H1 (cell line): ENCODE measurements around the gene CAMK2G. TPM values are rescaled to one million over a fixed set of nuclear protein-coding genes. Genes with fewer than 3 reads are reported as not detected.

Experiments
- CHD2 ChIP-seq: IDR thresholded peaks from 2 replicates; pipeline ENCODE4 v1.6.1; 2012; ENCODE audit warnings: low read length, improper control_type of control experiment
- GABPA ChIP-seq: IDR thresholded peaks from 2 replicates; pipeline ENCODE4 v1.6.1; 2011; ENCODE audit warnings: mild to moderate bottlenecking, low read length, moderate library complexity, borderline replicate concordance; ENCODE audit not compliant: insufficient read depth
- GTF2F1 ChIP-seq: IDR thresholded peaks from 2 replicates; pipeline ENCODE4 v1.6.1; 2012; ENCODE audit warnings: low read depth, low read length, improper control_type of control experiment, borderline replicate concordance
- HDAC2 ChIP-seq, 2 experiments: fragments of 300-600 bp in 1 of 2; sonication (generic) in 1 of 2; IDR thresholded peaks; 2 replicates each; pipeline ENCODE4 v1.6.1; 2011 to 2012; ENCODE audit warnings: low read depth in 2 of 2, low read length in 2 of 2, mild to moderate bottlenecking in 2 of 2, moderate library complexity in 2 of 2, borderline replicate concordance in 1 of 2, inconsistent platforms in 1 of 2
- KDM1A ChIP-seq: fragments of 200-600, 300-600 bp; sonication (generic); IDR thresholded peaks from 2 replicates; pipeline ENCODE4 v1.7.1; 2016; ENCODE audit warnings: mild to moderate bottlenecking, low read length, borderline replicate concordance
- POU5F1 ChIP-seq: IDR thresholded peaks from 2 replicates; pipeline ENCODE4 v1.6.1; 2011; ENCODE audit warnings: low read depth, mild to moderate bottlenecking, low read length, moderate library complexity
- RFX5 ChIP-seq: IDR thresholded peaks from 2 replicates; pipeline ENCODE4 v1.6.1; 2011; ENCODE audit warnings: low read depth, low read length, improper control_type of control experiment, borderline replicate concordance
- RNF2 ChIP-seq: fragments of 200-900, 300-1000 bp; sonication (generic); IDR thresholded peaks from 2 replicates; pipeline ENCODE4 v1.7.1; 2016; ENCODE audit warnings: borderline replicate concordance, low read depth, mild to moderate bottlenecking, antibody characterized with exemption, low read length; ENCODE audit not compliant: poor library complexity, severe bottlenecking; ENCODE audit errors: missing control alignments
- SUZ12 ChIP-seq: fragments of 200-600 bp; sonication (generic); IDR thresholded peaks from 2 replicates; pipeline ENCODE4 v1.6.1; 2012; ENCODE audit warnings: mild to moderate bottlenecking, inconsistent platforms, low read length, moderate library complexity, mixed read lengths
- TCF12 ChIP-seq: IDR thresholded peaks from 2 replicates; pipeline ENCODE4 v1.6.1; 2011; ENCODE audit warnings: low read depth, mild to moderate bottlenecking, low read length
- polyA plus RNA-seq, 7 experiments: library from polyadenylated mRNA; depleted of rRNA in 3 of 7; stranded (reverse) in 5 of 7; unstranded in 2 of 7; fragments of >200 nt in 5 of 7; fragments of 200-250 nt in 2 of 7; gene quantifications; 1 replicate in 5 of 7; 2 replicates in 1 of 7; 4 replicates in 1 of 7; pipeline versions ENCODE4 v1.2.1 to v1.2.3, GENCODE V29; 2011 to 2013; ENCODE audit warnings: missing spikeins in 2 of 7, mixed read lengths in 2 of 7
- total RNA-seq: library from RNA; stranded (reverse); fragmentation: NEBNext Ultra II Directional; extraction: Animal tissue kit (Norgen Biotek cat#: 25700); gene quantifications from 2 replicates; pipeline ENCODE4 v1.2.1, GENCODE V29; 2021
- TF ChIP-seq, protein P1 (sequence below): fragments of 300-600 bp; sonication (generic); IDR thresholded peaks from 2 replicates; pipeline ENCODE4 v1.7.1; 2012; ENCODE audit warnings: low read length, moderate library complexity, mild to moderate bottlenecking, inconsistent platforms; ENCODE audit not compliant: insufficient replicate concordance

The CAMK2G gene
- total and polyA plus RNA-seq, 2 of the 8 experiments (the other 6 are each of a cell fraction or from before 2014, with no cell fraction given), result 28.9 to 31.7 TPM

DNA sequence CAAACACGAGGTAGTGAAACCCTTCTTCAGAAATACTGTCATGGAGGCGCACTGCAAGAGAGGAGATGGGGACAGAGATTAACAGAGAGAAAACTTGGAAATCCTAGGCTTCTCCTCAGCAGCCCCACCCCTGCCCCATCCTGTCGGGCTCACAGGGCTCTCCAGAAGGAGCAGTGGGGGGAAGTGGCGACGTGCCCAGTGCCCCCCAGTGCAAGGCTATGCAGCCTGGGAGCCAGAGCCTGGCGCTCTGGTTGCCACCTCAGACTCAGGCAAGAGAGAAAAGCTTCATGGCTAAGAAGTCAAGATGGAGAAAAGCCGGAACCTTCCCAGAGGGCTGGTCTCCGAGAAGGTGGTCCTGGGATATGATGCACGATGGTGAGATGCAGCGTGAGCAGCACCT is 21.2 kb downstream of the CAMK2G start (continued):
- TF ChIP-seq, protein P1, sequence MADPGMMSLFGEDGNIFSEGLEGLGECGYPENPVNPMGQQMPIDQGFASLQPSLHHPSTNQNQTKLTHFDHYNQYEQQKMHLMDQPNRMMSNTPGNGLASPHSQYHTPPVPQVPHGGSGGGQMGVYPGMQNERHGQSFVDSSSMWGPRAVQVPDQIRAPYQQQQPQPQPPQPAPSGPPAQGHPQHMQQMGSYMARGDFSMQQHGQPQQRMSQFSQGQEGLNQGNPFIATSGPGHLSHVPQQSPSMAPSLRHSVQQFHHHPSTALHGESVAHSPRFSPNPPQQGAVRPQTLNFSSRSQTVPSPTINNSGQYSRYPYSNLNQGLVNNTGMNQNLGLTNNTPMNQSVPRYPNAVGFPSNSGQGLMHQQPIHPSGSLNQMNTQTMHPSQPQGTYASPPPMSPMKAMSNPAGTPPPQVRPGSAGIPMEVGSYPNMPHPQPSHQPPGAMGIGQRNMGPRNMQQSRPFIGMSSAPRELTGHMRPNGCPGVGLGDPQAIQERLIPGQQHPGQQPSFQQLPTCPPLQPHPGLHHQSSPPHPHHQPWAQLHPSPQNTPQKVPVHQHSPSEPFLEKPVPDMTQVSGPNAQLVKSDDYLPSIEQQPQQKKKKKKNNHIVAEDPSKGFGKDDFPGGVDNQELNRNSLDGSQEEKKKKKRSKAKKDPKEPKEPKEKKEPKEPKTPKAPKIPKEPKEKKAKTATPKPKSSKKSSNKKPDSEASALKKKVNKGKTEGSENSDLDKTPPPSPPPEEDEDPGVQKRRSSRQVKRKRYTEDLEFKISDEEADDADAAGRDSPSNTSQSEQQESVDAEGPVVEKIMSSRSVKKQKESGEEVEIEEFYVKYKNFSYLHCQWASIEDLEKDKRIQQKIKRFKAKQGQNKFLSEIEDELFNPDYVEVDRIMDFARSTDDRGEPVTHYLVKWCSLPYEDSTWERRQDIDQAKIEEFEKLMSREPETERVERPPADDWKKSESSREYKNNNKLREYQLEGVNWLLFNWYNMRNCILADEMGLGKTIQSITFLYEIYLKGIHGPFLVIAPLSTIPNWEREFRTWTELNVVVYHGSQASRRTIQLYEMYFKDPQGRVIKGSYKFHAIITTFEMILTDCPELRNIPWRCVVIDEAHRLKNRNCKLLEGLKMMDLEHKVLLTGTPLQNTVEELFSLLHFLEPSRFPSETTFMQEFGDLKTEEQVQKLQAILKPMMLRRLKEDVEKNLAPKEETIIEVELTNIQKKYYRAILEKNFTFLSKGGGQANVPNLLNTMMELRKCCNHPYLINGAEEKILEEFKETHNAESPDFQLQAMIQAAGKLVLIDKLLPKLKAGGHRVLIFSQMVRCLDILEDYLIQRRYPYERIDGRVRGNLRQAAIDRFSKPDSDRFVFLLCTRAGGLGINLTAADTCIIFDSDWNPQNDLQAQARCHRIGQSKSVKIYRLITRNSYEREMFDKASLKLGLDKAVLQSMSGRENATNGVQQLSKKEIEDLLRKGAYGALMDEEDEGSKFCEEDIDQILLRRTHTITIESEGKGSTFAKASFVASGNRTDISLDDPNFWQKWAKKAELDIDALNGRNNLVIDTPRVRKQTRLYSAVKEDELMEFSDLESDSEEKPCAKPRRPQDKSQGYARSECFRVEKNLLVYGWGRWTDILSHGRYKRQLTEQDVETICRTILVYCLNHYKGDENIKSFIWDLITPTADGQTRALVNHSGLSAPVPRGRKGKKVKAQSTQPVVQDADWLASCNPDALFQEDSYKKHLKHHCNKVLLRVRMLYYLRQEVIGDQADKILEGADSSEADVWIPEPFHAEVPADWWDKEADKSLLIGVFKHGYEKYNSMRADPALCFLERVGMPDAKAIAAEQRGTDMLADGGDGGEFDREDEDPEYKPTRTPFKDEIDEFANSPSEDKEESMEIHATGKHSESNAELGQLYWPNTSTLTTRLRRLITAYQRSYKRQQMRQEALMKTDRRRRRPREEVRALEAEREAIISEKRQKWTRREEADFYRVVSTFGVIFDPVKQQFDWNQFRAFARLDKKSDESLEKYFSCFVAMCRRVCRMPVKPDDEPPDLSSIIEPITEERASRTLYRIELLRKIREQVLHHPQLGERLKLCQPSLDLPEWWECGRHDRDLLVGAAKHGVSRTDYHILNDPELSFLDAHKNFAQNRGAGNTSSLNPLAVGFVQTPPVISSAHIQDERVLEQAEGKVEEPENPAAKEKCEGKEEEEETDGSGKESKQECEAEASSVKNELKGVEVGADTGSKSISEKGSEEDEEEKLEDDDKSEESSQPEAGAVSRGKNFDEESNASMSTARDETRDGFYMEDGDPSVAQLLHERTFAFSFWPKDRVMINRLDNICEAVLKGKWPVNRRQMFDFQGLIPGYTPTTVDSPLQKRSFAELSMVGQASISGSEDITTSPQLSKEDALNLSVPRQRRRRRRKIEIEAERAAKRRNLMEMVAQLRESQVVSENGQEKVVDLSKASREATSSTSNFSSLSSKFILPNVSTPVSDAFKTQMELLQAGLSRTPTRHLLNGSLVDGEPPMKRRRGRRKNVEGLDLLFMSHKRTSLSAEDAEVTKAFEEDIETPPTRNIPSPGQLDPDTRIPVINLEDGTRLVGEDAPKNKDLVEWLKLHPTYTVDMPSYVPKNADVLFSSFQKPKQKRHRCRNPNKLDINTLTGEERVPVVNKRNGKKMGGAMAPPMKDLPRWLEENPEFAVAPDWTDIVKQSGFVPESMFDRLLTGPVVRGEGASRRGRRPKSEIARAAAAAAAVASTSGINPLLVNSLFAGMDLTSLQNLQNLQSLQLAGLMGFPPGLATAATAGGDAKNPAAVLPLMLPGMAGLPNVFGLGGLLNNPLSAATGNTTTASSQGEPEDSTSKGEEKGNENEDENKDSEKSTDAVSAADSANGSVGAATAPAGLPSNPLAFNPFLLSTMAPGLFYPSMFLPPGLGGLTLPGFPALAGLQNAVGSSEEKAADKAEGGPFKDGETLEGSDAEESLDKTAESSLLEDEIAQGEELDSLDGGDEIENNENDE, result no peak
- TF ChIP-seq TCF12 (no peak), CHD2 (no peak), GTF2F1 (no peak), KDM1A (no peak), SUZ12 (no peak), RFX5 (no peak), GABPA (no peak), RNF2 (no peak), POU5F1 (no peak), HDAC2 (IDR thresholded peaks at IDR 0.05; ENCODE audit: borderline replicate concordance in 1 of 2, low read depth in 2 of 2, low read length in 2 of 2) (no peak)
